Sigmoid colon (tissue), 4 donors: ENCODE data around the gene G3BP2.

Experiments
- CTCF ChIP-seq, 4 experiments: fragments of 450-650 bp in 3 of 4; fragments of 200-600 bp in 1 of 4; IDR thresholded peaks; one replicate each; pipeline ENCODE4 v1.5.1; 2016 to 2019; ENCODE audit warnings: antibody characterized with exemption in 4 of 4, mild to moderate bottlenecking in 3 of 4, moderate library complexity in 2 of 4
- EP300 ChIP-seq, 4 donors: sonication (generic); formaldehyde crosslinking; IDR thresholded peaks; one replicate each; pipeline ENCODE4 v1.6.1; 2017; ENCODE audit warnings: antibody characterized with exemption in 4 of 4
- POLR2A ChIP-seq, 2 donors: fragments of 450-650 bp; IDR thresholded peaks; one replicate each; pipeline ENCODE4 v1.6.1; 2016; ENCODE audit warnings: antibody characterized with exemption in 2 of 2, mild to moderate bottlenecking in 2 of 2, moderate library complexity in 2 of 2

GRCh38 chr4:75714704-75715103 is 41.5 kb upstream of the G3BP2 start:
- TF ChIP-seq CTCF (IDR thresholded peaks at IDR 0.05): no peak
- TF ChIP-seq EP300 (IDR thresholded peaks at IDR 0.05): no peak
- TF ChIP-seq POLR2A (IDR thresholded peaks at IDR 0.05): no peak
